HepG2 (cell line): ENCODE data around the gene ZCCHC24. TPM values are rescaled to one million over a fixed set of nuclear protein-coding genes. Genes with fewer than 3 reads are reported as not detected.
A peak's percentile ranks its signal among the peaks of the same experiment; 100 is the strongest.

Experiments used
- BHLHE40 ChIP-seq: IDR thresholded peaks from 2 replicates; pipeline ENCODE4 v1.6.1; 2011; ENCODE audit warnings: low read length, improper control_type of control experiment
- FIP1L1 ChIP-seq: fragments of 200-400 bp; formaldehyde crosslinking; IDR thresholded peaks from 2 replicates; pipeline ENCODE4 v1.6.1; 2018; ENCODE audit warnings: low read depth, mild to moderate bottlenecking, low read length, moderate library complexity, borderline replicate concordance; ENCODE audit not compliant: insufficient read depth
- HNRNPL ChIP-seq: fragments of 200-400 bp; formaldehyde crosslinking; IDR thresholded peaks from 2 replicates; pipeline ENCODE4 v1.6.1; 2017; ENCODE audit warnings: mild to moderate bottlenecking, low read depth, low read length
- MBD4 ChIP-seq: IDR thresholded peaks from 2 replicates; pipeline ENCODE4 v1.6.1; 2012; ENCODE audit warnings: low read length, inconsistent platforms, borderline replicate concordance
- NBN ChIP-seq: fragments of 450-650 bp; conservative IDR thresholded peaks from 2 replicates; pipeline ENCODE4 v1.6.1; 2017
- NFYC ChIP-seq: IDR thresholded peaks from 2 replicates; pipeline ENCODE4 v1.6.1; 2016; ENCODE audit warnings: missing genetic modification reagents, missing compliant biosample characterization
- RBFOX2 ChIP-seq: fragments of 200-400 bp; formaldehyde crosslinking; IDR thresholded peaks from 2 replicates; pipeline ENCODE4 v1.6.1; 2017; ENCODE audit warnings: low read depth, mild to moderate bottlenecking, low read length
- RNF2 ChIP-seq: fragments of 450-650 bp; conservative IDR thresholded peaks from 2 replicates; pipeline ENCODE4 v1.6.1; 2016; ENCODE audit warnings: low read depth
- RXRB ChIP-seq: IDR thresholded peaks from 2 replicates; pipeline ENCODE4 v1.6.1; 2016; ENCODE audit warnings: borderline replicate concordance, missing genetic modification reagents, missing compliant biosample characterization
- SP5 ChIP-seq: IDR thresholded peaks from 2 replicates; pipeline ENCODE4 v1.6.1; 2016; ENCODE audit warnings: low read depth, borderline replicate concordance
- SYNCRIP ChIP-seq: fragments of 200-400 bp; formaldehyde crosslinking; IDR thresholded peaks from 2 replicates; pipeline ENCODE4 v1.6.1; 2018; ENCODE audit warnings: mild to moderate bottlenecking, low read depth, low read length; ENCODE audit not compliant: insufficient read depth
- TCF7 ChIP-seq: sonication (generic); IDR thresholded peaks from 2 replicates; pipeline ENCODE4 v1.6.1; 2016; ENCODE audit warnings: antibody characterized with exemption, low read depth
- ZBTB7B ChIP-seq: sonication (generic); formaldehyde crosslinking; IDR thresholded peaks from 2 replicates; pipeline ENCODE4 v1.4.0; 2020; ENCODE audit warnings: missing genetic modification reagents
- ZIK1 ChIP-seq: sonication (generic); formaldehyde crosslinking; IDR thresholded peaks from 2 replicates; pipeline ENCODE4 v1.5.0; 2020; ENCODE audit warnings: mild to moderate bottlenecking, low read depth, missing genetic modification reagents, borderline replicate concordance
- ZNF20 ChIP-seq: sonication (generic); formaldehyde crosslinking; IDR thresholded peaks from 2 replicates; pipeline ENCODE4 v1.4.0; 2020; ENCODE audit warnings: mild to moderate bottlenecking, moderate library complexity, missing genetic modification reagents
- ZNF383 ChIP-seq: sonication (generic); formaldehyde crosslinking; IDR thresholded peaks from 2 replicates; pipeline ENCODE4 v1.4.0; 2020; ENCODE audit warnings: missing genetic modification reagents, mild to moderate bottlenecking, borderline replicate concordance
- ZSCAN31 ChIP-seq: sonication (generic); formaldehyde crosslinking; IDR thresholded peaks from 2 replicates; pipeline ENCODE4 v1.5.0; 2020; ENCODE audit warnings: low read depth, mild to moderate bottlenecking, missing genetic modification reagents
- polyA plus RNA-seq, 8 experiments: library from polyadenylated mRNA; depleted of rRNA in 3 of 8; stranded (reverse) in 7 of 8; unstranded in 1 of 8; fragments of >200 nt; fragmentation: Illumina TruSeq in 4 of 8; extraction: Trizol in 4 of 8; gene quantifications; 2 replicates each; pipeline versions ENCODE4 v1.2.1 to v1.2.3, GENCODE V29; 2011 to 2016; ENCODE audit warnings: low read depth in 4 of 8, missing spikeins in 1 of 8, mixed read lengths in 1 of 8; ENCODE audit not compliant: insufficient read depth in 1 of 8
- total RNA-seq, 5 experiments: library from RNA; depleted of rRNA; stranded (reverse); fragments of >200 nt; fragmentation: Illumina TruSeq; extraction: Trizol; gene quantifications; 2 replicates each; pipeline ENCODE4 v1.2.3, GENCODE V29; 2016; ENCODE audit warnings: low read depth in 1 of 5
- TF ChIP-seq, protein P1 (sequence below): sonication (generic); formaldehyde crosslinking; IDR thresholded peaks from one replicate; pipeline ENCODE4 v1.5.1; 2020; ENCODE audit warnings: mild to moderate bottlenecking, missing genetic modification reagents; ENCODE audit errors: not compliant biosample characterization
- TF ChIP-seq, protein P2 (sequence below): sonication (generic); formaldehyde crosslinking; IDR thresholded peaks from 2 replicates; pipeline ENCODE4 v1.9.0; 2021; ENCODE audit warnings: missing genetic modification reagents, borderline replicate concordance
- TF ChIP-seq, protein P3 (sequence below): sonication (generic); formaldehyde crosslinking; IDR thresholded peaks from 2 replicates; pipeline ENCODE4 v1.5.1; 2020; ENCODE audit warnings: missing genetic modification reagents, mild to moderate bottlenecking, borderline replicate concordance

The ZCCHC24 gene
- total and polyA plus RNA-seq, 2 of the 13 experiments (the other 11 are each of a cell fraction or from before 2014, with no cell fraction given) = 3.1 to 7.9 TPM

DNA sequence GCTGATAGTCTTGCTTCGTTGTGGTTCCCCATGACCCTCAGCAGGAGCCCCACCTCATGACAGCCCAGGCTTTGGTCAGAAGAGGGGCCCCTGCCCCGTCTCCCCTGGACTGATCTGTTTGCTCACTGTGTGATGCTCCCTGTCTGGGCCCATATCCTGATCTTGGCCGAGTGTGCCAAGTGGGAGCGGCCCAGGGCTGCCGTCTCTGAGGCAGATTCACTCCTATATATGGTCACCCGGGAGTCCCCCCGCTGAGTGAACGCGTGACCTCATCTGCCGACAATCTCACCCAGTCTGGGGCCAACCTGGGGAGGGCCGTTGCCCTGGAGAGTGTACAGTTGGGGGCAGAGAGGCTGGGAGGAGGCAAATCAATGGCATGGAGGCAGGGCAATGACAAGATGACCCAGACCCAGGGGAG, 63.6 kb downstream of the ZCCHC24 start (continued):
- TF ChIP-seq, protein P1, sequence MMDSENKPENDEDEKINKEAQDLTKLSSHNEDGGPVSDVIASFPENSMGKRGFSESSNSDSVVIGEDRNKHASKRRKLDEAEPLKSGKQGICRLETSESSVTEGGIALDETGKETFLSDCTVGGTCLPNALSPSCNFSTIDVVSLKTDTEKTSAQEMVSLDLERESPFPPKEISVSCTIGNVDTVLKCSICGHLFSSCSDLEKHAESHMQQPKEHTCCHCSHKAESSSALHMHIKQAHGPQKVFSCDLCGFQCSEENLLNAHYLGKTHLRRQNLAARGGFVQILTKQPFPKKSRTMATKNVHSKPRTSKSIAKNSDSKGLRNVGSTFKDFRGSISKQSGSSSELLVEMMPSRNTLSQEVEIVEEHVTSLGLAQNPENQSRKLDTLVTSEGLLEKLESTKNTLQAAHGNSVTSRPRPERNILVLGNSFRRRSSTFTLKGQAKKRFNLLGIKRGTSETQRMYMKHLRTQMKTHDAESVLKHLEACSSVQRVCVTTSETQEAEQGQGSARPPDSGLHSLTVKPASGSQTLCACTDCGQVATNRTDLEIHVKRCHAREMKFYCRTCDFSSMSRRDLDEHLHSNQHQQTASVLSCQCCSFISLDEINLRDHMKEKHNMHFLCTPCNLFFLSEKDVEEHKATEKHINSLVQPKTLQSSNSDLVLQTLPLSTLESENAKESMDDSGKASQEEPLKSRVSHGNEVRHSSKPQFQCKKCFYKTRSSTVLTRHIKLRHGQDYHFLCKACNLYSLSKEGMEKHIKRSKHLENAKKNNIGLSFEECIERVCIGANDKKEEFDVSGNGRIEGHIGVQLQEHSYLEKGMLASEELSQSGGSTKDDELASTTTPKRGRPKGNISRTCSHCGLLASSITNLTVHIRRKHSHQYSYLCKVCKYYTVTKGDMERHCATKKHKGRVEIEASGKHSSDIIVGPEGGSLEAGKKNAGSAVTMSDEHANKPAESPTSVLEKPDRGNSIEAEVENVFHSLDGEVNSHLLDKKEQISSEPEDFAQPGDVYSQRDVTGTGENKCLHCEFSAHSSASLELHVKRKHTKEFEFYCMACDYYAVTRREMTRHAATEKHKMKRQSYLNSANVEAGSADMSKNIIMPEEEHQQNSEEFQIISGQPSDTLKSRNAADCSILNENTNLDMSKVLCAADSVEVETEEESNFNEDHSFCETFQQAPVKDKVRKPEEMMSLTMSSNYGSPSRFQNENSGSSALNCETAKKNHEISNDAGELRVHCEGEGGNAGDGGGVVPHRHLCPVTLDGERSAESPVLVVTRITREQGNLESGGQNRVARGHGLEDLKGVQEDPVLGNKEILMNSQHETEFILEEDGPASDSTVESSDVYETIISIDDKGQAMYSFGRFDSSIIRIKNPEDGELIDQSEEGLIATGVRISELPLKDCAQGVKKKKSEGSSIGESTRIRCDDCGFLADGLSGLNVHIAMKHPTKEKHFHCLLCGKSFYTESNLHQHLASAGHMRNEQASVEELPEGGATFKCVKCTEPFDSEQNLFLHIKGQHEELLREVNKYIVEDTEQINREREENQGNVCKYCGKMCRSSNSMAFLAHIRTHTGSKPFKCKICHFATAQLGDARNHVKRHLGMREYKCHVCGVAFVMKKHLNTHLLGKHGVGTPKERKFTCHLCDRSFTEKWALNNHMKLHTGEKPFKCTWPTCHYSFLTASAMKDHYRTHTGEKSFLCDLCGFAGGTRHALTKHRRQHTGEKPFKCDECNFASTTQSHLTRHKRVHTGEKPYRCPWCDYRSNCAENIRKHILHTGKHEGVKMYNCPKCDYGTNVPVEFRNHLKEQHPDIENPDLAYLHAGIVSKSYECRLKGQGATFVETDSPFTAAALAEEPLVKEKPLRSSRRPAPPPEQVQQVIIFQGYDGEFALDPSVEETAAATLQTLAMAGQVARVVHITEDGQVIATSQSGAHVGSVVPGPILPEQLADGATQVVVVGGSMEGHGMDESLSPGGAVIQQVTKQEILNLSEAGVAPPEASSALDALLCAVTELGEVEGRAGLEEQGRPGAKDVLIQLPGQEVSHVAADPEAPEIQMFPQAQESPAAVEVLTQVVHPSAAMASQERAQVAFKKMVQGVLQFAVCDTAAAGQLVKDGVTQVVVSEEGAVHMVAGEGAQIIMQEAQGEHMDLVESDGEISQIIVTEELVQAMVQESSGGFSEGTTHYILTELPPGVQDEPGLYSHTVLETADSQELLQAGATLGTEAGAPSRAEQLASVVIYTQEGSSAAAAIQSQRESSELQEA (CRISPR knock-in tag) = no peak
- TF ChIP-seq RBFOX2 (no peak), BHLHE40 (peak; percentile 43; the same call in 1 of the 2 replicates), ZNF20 (CRISPR knock-in tag) (no peak), HNRNPL (no peak), TCF7 (no peak), ZBTB7B (CRISPR knock-in tag) (no peak), RXRB (CRISPR knock-in tag) (0 out of 2 replicates have a peak, but pooled peaks have one; percentile 22), SP5 (CRISPR knock-in tag) (no peak), SYNCRIP (no peak), MBD4 (no peak), FIP1L1 (no peak), NBN (no peak), RNF2 (no peak), ZIK1 (CRISPR knock-in tag) (no peak), NFYC (no peak), ZNF383 (CRISPR knock-in tag) (no peak), ZSCAN31 (CRISPR knock-in tag) (0 out of 2 replicates have a peak, but pooled peaks have one; percentile 29)
- TF ChIP-seq, protein P2, sequence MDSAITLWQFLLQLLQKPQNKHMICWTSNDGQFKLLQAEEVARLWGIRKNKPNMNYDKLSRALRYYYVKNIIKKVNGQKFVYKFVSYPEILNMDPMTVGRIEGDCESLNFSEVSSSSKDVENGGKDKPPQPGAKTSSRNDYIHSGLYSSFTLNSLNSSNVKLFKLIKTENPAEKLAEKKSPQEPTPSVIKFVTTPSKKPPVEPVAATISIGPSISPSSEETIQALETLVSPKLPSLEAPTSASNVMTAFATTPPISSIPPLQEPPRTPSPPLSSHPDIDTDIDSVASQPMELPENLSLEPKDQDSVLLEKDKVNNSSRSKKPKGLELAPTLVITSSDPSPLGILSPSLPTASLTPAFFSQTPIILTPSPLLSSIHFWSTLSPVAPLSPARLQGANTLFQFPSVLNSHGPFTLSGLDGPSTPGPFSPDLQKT (CRISPR knock-in tag) = no peak
- TF ChIP-seq, protein P3, sequence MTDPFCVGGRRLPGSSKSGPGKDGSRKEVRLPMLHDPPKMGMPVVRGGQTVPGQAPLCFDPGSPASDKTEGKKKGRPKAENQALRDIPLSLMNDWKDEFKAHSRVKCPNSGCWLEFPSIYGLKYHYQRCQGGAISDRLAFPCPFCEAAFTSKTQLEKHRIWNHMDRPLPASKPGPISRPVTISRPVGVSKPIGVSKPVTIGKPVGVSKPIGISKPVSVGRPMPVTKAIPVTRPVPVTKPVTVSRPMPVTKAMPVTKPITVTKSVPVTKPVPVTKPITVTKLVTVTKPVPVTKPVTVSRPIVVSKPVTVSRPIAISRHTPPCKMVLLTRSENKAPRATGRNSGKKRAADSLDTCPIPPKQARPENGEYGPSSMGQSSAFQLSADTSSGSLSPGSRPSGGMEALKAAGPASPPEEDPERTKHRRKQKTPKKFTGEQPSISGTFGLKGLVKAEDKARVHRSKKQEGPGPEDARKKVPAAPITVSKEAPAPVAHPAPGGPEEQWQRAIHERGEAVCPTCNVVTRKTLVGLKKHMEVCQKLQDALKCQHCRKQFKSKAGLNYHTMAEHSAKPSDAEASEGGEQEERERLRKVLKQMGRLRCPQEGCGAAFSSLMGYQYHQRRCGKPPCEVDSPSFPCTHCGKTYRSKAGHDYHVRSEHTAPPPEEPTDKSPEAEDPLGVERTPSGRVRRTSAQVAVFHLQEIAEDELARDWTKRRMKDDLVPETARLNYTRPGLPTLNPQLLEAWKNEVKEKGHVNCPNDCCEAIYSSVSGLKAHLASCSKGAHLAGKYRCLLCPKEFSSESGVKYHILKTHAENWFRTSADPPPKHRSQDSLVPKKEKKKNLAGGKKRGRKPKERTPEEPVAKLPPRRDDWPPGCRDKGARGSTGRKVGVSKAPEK (CRISPR knock-in tag) = no peak
